ENCODE data around the gene RBMS3.
A peak's percentile ranks its signal among the peaks of the same experiment; 100 is the strongest.
"Not testable (repeated sequence)": the region's sequence is repeated elsewhere in the genome, so short reads cannot be mapped to it uniquely, and the experiment has no call there.

The RBMS3 gene

DNA sequence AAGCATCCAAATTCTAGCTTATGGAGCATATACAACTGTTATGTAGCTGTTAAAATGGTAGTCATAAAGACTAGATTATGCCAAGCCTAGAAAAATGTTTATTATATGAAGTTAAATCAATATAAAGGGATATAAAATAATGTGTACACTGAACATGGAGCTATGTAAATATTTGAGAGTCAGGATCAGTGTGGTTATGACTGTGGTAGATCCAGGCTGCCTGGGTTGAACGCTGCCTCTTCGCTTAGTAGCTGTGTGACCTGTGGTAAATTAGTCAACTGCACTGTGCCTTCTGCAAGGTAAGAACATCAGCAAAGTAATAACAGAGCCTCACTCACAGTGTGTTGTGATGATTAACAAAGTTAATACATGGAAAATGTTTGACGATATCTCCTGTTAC, 212.2 kb downstream of the RBMS3 start:
- DNase-seq = no peak

DNA sequence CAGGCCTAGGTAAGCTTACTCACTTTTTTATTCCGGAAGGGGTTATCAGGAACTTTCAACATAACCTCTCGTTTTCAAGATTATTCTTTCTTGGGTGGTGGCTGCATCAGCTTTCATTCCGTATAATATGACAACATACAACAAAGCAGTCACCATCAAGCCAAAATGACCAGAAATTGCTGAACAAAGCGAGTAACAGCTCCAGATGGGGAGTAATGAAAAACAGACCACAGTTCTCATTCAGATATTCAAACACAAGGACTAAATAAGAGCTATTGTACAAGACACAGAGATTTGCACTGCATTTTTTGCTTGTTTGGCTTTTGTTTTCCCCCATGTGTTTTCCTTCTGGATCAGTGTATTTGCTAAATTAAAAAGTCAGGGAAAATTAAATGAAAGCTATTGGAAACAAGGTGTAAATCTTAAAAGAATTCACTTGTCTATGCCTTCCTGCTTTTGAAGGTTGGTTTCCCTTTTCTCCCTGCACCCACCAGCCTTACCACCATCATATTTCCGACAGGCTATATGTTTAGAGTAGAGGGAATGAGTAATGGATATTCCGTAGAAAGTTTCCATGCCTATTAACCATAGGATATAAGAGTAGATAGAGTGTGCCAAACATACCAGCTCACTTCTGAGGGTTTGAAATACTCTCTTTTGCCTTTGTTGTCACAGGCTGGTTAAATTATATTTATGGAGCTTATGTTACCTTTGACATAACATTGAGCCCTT, 213.6 kb downstream of the RBMS3 start:
- DNase-seq = no peak

DNA sequence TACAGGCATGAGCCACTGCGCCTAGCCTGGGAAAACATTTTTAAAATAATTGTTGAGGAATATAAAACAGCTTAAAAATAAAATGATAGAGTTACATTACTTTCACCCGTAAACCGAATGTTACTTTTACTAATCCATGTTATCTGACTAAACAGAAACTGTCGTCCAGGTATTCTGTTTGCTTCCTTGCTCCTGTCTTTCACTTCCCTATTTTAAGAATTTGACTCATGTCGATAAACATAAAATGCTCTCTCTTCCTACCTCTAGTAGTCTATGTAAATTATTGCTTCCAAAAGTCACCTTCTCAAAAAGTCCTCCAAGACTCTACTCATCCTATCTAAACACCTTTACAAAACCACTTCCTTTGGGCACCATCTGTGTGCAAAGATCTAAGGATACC, 216.4 kb downstream of the RBMS3 start:
- no peak for DNase-seq

DNA sequence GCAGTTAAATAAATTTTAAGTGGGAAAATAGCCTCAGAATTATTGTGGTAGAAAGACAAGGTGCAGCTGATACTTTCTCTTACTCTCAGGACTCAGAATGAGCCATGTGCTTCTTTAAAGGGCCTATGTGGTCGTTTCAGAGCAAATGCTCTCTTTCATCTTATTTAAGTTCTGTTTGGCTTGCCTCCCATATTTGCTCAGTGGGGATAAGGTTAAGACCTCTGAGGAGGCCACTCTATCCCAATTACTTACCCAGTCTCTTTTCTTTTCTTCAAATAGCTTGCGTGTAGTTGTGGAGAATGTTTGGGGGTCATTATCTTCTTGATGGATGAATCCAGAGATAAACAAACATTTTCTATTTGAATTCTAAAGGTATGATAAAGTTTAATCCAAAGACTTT, 221.9 kb downstream of the RBMS3 start:
- DNase-seq = no peak

DNA sequence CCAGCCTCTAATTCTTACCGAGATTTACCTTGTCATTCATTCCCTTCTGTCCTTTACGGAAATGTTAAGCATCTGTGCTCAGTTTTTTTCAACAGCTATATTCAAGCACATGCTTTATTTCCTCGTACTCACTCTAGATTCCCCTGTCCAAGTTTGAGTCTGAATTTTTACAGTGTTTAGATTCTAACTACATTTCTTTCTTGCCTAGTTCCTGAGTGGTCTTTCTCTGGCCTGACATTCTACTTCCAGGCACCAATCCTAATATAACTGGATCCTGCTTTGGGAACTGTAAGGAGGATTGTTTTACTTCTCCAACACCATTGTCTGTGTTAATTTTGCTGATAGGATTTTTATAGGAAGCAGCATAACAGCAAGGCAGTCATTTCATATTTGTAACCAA, 222.4 kb downstream of the RBMS3 start:
- DNase-seq = no peak

DNA sequence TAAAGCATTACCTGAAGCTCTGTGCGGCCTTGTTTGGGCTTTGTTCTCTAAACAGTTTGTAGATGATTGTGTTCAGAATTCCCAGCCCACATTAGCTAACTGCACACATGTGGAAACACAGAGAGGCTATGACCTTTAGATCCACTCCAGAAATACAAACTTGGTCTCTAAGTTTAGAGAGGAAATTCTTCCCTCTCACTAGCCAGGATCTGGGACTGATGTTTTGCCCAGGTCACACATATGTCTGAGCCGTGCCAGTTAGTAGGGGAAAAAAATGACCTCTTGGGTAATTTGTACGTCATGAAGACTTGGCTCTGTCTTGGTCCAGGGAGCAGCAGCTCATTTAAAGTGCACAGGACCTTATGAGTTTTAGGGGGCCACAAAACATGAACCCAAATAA, 223.1 kb downstream of the RBMS3 start:
- no peak for DNase-seq

DNA sequence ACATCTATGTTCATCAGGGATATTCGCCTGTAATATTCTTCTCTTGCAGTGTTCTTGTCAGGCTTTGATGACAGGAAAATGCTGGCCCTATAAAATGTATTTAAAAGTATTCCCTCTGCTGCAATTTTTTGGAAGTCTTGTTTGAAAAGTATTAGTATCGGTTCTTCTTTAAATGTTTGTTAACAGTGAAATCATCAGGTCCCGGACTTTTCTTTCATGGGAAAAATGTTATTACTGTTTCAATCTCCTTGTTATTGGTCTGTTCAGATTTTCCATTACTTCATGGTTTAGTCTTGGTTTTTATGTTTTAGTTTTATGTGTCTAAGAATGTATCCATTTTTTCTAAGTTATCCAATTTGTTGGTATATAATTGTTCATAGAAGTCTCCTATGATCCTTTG, 225.6 kb downstream of the RBMS3 start:
- no peak for DNase-seq

DNA sequence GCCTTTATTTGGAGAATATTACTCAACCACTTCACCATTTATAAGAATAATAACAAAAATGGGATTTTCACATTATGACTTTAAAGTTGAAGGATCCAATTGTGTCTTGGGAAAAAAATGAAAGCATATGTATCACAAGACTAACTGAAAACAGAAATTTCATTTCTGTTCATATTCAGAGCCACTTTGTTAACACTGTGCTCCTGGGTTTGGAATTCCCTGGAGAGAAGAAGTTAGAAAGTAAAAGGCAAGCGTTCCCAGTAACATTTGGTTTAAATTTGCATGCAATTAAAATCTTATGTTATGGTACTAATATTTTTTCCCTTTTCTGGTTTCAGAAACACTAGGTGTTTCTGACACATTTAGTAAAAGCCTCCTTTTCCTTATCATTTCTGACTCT, 230.8 kb downstream of the RBMS3 start:
- DNase-seq = no peak

DNA sequence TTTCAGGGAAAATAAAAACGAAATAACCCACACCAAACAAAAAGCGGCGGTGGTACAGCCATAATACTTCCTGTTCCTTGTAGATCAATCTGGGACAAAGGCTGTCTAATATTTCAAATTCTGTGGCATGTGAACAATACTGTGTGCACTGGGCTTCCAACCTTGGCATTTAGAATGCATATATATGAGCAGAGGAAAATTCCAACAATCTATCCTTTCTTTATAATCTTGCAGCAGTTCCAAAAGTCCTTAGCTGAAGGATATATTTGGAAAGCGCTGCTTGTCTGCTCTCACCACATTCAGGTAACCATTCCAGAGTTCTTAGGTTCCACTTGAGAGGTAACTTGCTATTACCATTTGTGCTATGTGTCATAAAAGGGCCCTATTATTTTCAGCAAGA, 231.8 kb downstream of the RBMS3 start:
- DNase-seq = no peak

DNA sequence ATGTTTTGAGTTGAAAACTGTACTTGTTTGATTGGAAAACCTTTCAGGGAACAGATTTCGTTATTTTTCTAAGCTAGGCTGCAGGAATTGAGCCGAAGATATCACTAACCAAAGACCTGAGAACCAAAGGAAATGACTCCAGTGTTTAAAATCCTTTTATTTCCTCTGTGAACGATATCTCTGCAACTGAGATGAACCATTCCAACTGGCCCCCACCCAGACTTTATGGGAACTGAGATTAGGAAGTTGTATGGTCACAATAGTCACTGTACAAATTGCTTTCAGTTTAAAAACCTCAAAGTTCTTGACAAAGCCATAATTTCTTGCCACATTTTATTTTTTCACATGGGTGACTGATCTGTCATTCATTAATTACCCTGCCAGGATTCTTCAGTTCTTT, 232.4 kb downstream of the RBMS3 start:
- peak; percentile 10 for DNase-seq

DNA sequence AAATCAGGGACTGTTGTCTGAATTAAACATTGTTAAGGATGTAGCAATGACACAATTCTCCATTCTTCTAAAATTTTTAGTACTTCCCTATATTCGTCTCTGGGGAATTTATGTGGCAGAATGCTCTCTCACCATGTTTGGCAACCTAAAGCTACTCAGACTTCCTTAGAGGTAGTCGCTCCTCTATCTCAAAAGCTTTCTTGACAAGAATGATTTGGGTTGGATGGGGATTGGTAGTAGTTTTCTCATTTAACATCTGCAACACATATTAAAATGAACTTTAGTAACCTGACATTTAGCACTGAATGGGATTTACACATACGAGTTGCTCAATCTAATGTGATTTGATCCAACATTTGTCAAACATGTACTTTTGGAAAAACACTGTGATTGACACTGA, 233.3 kb downstream of the RBMS3 start:
- peak; percentile 1 for DNase-seq

DNA sequence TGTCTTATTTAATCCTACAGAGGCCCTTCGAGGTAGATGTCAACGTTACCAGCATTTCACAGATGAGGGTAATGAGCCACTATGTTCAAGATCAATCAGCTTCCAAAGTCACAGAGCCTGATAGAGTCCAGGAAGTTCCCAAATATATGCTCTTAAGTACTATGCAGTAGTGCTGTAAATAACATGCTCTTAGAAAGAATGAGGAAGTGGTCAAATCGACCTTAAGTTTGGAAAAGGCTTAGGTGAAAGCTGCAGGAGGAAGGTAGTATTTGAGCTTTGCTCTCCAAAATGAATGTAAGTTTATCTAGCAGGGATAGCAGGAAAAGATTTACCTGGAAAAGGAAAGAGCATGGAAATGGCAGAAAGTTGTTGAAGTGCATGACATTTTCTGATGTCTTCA, 234.0 kb downstream of the RBMS3 start:
- peak; percentile 33 for DNase-seq

DNA sequence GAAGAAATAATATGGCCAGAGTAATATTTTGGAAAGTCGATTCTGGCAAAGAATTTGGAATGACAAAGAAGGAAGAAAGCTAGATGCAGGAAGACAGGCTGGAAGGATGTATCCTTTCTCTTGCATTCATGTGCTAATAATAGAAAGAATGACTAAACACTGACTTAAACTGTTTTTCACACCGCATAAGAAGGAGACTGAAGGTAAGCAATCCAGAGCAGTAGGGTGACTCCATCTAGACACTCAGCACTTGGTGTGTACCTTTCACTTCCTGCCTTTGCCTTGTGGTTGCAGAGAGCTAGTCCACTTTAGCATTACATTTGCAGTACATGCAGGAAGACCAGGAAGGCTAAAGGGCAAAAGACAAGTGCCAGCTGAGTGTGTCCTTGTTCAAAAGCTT, 234.6 kb downstream of the RBMS3 start:
- no peak for DNase-seq

DNA sequence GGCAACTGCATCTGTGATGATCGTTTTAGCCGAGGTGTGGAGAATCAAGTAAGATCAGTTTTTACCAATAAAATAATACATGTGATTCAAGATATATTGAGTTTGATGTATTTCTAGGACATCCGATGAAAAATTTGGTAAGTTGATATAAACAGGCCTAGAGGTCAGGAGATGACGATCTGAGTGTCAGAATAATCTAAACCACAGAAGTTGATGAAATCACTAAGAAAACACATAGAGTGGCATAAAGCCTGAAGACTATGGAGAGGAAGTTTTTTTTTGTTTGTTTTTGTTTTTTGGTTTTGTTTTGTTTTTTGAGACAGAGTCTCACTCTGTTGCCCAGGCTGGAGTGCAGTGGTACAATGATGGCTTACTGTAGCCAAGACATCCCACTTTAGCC, 235.3 kb downstream of the RBMS3 start:
- DNase-seq = no peak

DNA sequence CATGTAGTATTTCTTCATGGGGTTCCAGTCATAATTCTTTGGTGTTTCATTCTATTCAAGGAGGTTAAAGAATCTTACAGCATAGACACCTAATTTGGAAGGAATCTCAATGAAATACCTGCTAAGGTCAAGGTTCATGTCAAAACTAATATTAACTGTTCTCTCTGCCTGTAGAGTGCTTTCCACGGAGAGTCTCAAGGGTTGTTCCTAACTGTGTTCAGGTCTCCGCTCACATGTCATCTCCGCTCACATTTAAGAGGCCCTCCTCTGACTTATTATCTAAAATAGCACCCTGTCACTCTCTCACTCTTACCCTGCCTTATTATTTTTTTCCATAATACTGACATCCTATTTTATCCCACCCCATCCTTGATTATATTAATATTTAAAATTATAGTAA, 239.9 kb downstream of the RBMS3 start:
- no peak for DNase-seq

DNA sequence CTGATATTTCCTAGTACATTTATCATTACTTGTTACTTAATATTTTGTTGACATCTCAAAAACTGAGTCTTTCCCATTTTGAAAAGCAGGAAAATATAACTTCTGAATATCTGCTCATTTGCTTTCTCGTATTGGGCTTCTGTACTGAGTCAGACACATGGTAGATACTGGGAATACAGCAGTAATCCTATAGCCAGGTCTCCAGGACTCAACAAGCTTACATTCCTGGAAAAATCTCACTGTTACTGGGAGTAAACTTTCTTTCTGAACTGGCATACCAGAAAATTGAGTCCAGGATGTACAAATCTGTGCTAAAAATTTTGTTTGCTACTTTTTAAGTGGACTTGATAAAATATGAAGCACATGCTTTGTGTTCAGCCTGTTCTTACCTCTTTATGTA, 240.4 kb downstream of the RBMS3 start:
- no peak for DNase-seq

DNA sequence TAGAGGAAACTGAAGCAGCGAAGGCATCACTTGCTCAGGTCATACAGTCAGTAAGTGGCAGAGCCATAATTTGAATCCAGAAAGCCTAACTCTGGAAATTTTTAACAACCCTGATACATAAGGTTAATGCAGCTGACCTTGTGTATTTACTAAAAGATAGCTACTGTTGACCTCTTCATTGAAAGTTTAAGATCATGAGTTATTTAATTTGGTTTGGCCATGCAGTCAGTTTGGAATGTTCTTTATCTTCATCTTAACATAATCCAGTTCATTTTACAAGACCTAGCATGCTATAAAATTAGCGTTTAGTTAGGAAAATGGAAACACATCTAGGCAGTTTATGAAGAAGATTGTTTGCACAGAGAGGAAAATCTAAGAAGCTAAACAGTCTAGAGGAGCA, 240.9 kb downstream of the RBMS3 start:
- no peak for DNase-seq

DNA sequence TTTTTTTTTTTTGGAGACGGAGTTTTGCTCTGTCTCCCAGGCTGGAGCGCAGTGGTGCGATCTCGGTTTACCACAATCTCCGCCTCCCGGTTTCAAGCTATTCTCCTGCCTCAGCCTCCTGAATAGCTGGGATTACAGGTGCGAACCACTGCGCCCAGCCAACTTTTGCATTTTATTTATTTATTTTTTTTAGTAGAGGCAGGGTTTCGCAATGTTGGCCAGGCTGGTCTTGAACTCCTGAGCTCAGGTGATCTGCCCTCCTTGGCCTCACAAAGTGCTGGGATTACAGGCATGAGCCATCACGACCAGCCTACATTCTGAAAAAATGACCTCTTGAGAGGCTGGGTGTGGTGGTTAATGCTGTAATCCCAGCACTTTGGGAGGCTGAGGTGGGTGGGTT, 243.6 kb downstream of the RBMS3 start:
- DNase-seq = not testable (repeated sequence)

DNA sequence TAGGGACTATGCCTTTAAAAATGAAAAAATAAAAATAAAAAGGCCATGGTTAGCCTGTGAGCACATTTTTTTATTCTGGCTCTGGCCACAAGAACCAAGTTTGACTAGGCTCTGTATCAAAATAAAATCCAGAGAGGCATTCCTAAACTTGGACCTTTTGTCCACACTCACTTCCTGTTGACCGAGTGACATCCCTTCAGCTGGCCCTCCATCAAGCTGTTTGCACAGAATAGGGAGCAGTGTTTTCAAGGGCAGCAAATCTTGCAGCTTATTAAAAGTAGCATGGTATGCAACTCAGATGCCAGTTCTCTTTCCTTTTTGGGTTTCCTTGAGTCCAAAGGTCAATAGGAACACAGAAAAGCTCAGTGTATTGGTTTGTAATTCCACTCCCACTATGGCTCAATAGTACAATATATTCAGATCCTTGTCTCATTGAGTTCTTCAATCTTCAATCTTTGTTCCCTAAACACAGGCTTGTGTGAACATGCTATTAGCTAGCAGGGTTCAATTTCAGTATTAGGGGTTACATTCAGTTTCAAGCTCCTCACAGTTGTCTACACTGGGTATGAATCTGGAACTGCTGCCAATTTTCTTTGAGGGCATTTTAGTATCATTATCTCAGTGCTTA, 244.5 kb downstream of the RBMS3 start:
- no peak for DNase-seq

DNA sequence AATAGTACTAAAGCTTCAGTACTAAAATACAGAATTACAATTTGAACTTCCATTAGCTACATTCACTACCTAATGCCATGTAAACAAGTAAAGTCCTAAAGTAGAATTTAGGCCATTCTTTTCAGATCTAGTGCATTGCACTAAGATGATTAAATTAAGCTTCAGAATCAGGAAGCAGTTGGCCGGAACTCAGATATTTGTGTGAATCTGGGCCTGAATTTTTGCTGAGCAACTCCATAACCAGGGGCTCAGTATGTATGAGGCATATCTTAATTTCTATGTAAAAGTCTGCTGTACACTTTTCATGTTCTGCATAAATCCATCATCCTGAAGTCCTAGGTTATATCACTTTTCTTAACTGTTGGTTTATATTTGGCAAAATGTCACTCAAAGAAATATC, 246.4 kb downstream of the RBMS3 start:
- DNase-seq = no peak

DNA sequence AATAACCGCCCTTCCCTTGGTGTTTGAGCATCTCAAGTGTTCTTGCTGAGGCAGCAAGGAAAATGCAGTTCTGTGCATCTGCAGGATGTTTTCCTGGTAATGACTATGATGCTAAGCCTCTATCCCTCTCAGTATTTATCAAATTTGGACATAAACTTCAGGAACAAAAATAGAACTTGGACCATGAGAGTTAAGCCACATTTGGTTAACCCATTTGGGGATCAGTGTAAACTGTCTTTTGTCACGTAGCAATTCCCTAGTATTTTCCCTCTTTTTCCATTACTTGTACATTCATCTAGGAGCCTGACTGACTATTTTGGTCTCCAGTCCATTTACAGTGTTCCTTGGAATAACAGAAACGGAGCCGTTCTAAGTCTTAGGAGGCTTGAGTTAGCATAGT, 250.8 kb downstream of the RBMS3 start:
- DNase-seq = no peak

DNA sequence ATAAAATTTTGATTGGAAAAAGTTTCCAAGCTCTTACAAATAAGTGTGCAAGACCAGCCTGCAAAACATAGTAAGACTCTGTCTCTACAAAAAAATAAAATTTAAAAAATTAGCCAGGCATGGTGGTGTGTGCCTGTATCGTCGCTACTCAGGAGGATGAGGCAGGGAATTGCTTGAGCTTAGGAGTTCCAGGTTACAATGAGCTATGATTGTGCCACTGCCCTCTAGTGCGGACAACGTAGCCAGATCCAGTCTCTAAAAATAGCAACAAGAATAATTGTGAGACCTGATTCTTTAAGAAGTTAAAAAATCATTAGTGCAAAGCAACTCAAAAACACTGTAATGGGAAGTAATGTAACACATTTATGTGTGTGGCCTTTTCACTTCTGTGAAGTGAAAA, 251.6 kb downstream of the RBMS3 start:
- no peak for DNase-seq

DNA sequence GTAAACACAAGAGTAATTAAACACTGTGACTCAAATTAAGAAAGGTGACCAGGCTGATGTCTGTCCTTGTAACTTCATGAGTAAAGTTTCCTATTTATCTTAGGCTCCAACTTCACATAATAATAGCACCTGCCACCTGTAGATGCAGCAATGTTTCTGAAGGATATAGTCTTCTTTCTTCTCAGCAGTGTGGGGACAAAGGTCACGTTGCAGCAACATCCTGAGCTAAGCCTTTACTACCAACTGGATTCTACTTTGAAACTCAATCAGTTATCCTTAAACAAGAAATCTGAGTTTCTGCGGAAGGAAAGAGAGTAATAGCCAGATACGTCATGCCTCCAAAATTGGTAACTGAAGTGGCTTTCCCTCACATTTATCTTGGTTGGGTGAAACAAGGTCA, 253.1 kb downstream of the RBMS3 start:
- no peak for DNase-seq

DNA sequence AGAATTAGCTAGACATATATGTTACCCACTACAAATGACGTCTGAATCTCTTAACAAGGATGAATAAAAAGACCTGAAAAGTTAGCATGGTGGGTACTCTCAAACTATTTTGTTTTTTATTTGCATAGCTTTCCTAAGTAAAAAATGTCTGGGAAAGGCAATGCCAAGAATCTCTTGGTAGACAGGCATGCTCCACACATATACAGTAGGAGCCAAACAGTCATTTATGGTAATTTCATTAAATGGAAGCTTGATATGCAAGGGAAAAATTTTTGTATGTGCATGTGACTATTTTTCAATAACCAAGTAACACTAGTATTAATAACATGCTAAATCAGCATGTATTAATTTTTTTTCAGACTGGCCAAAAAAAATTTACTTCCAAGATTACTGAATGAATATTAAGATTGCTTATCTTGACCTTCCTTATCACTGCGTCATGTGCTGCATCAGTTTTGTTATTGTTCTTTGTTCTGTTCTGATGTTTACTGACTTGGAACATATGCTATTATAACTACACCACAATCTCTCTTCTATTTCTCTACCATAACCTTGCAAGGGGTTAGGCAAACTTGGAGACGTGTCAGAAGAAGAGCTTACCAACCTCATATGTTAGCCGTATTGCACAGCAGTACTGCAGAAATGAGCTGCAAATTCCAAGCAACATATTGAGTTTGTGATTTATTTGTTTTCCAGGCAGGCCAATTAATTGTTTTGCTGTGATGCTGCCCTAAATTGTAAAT, 255.3 kb downstream of the RBMS3 start:
- DNase-seq = no peak
